Measurements from ENCODE around the gene MEX3A. TPM values are rescaled to one million over a fixed set of nuclear protein-coding genes. Genes with fewer than 3 reads are reported as not detected.

The MEX3A gene
- total RNA-seq, 2 donors from 2014 or later: 3.3 to 5.7 TPM

GRCh38 chr1:156089704-156090103 is 7.4 kb upstream of the MEX3A start:
- Histone ChIP-seq H3K9me3 (no peaks in the 10 kb centered on the region), H3K4me3 (no peak overlapping the region), H3K4me1 (replicated peaks) (no peaks in the 10 kb centered on the region), H3K36me3 (no peaks in the 10 kb centered on the region), H3K27ac (no peak overlapping the region), H3K27me3 (replicated peaks; ENCODE audit: insufficient read depth) (no peaks in the 10 kb centered on the region)
- WGBS: 63% methylated on average over 6 of the region's 6 CpGs
- no peak for DNase-seq (ENCODE audit: low spot score)
- intact Hi-C loops (cut with DNase I): loop anchor here (2.0 to 5.0 kb wide), 2 partner anchors 49 to 138 kb away; no protein-coding TSS in a partner anchor
- no peak for TF ChIP-seq POLR2A (IDR thresholded peaks at IDR 0.05)
- TF ChIP-seq CTCF (IDR thresholded peaks at IDR 0.05): no peak
- TF ChIP-seq POLR2AphosphoS5 (IDR thresholded peaks at IDR 0.05): no peak

GRCh38 chr1:156086256-156086662 is 4.0 kb upstream of the MEX3A start:
- Histone ChIP-seq H3K27ac (no peak overlapping the region), H3K27me3 (replicated peaks; ENCODE audit: insufficient read depth) (no peaks in the 10 kb centered on the region), H3K4me1 (replicated peaks) (no peaks in the 10 kb centered on the region), H3K9me3 (no peaks in the 10 kb centered on the region), H3K4me3 (no peak overlapping the region), H3K36me3 (no peaks in the 10 kb centered on the region)
- no peak for DNase-seq (ENCODE audit: low spot score)
- WGBS: 37% methylated on average over 1 of the region's 1 CpG
- intact Hi-C loops (cut with DNase I): no loop called here
- no peak for TF ChIP-seq POLR2AphosphoS5 (IDR thresholded peaks at IDR 0.05)
- no peak for TF ChIP-seq CTCF (IDR thresholded peaks at IDR 0.05)
- no peak for TF ChIP-seq POLR2A (IDR thresholded peaks at IDR 0.05)

GRCh38 chr1:156083800-156084790 is 1.8 kb upstream of the MEX3A start:
- H3K4me3 ChIP-seq: no peak overlapping the region
- no peak overlapping the region for H3K27ac ChIP-seq
- no peaks in the 10 kb centered on the region for H3K27me3 ChIP-seq (replicated peaks; ENCODE audit: insufficient read depth)
- no peaks in the 10 kb centered on the region for H3K9me3 ChIP-seq
- H3K36me3 ChIP-seq: no peaks in the 10 kb centered on the region
- 42% methylated on average over 7 of the region's 7 CpGs for WGBS
- no peak for DNase-seq (ENCODE audit: low spot score)
- intact Hi-C loops (cut with DNase I): no loop called here
- TF ChIP-seq POLR2AphosphoS5 (IDR thresholded peaks at IDR 0.05) (no peak), CTCF (IDR thresholded peaks at IDR 0.05) (no peak), POLR2A (IDR thresholded peaks at IDR 0.05) (no peak)
- no peaks in the 10 kb centered on the region for H3K4me1 ChIP-seq (replicated peaks)

- WGBS: 0% methylated on average over 10 of the region's 10 CpGs
- peak overlapping the region; percentile 63 to 84 for H3K4me3 ChIP-seq
- H3K27ac ChIP-seq: no peak overlapping the region
- H3K36me3 ChIP-seq: no peaks in the 10 kb centered on the region
- intact Hi-C loops (cut with DNase I): no loop called here
- H3K9me3 ChIP-seq: no peaks in the 10 kb centered on the region
- H3K27me3 ChIP-seq (replicated peaks; ENCODE audit: insufficient read depth): no peaks in the 10 kb centered on the region
- H3K4me1 ChIP-seq (replicated peaks): no peaks in the 10 kb centered on the region
- TF ChIP-seq POLR2A (IDR thresholded peaks at IDR 0.05) (no peak), POLR2AphosphoS5 (IDR thresholded peaks at IDR 0.05) (no peak), CTCF (IDR thresholded peaks at IDR 0.05) (no peak)
- no peak for DNase-seq (ENCODE audit: low spot score)
Observed at GRCh38 chr1:156081917-156082308, 352 bp downstream of the MEX3A start.

Data from prostate gland (tissue), 2 donors.